ENCODE measurements around the gene FARP1. TPM values are rescaled to one million over a fixed set of nuclear protein-coding genes. Genes with fewer than 3 reads are reported as not detected.

The FARP1 gene
- total and polyA plus RNA-seq, 2 of the 13 experiments (the other 11 are each of a cell fraction or from before 2014, with no cell fraction given): 70.6 to 126 TPM

DNA sequence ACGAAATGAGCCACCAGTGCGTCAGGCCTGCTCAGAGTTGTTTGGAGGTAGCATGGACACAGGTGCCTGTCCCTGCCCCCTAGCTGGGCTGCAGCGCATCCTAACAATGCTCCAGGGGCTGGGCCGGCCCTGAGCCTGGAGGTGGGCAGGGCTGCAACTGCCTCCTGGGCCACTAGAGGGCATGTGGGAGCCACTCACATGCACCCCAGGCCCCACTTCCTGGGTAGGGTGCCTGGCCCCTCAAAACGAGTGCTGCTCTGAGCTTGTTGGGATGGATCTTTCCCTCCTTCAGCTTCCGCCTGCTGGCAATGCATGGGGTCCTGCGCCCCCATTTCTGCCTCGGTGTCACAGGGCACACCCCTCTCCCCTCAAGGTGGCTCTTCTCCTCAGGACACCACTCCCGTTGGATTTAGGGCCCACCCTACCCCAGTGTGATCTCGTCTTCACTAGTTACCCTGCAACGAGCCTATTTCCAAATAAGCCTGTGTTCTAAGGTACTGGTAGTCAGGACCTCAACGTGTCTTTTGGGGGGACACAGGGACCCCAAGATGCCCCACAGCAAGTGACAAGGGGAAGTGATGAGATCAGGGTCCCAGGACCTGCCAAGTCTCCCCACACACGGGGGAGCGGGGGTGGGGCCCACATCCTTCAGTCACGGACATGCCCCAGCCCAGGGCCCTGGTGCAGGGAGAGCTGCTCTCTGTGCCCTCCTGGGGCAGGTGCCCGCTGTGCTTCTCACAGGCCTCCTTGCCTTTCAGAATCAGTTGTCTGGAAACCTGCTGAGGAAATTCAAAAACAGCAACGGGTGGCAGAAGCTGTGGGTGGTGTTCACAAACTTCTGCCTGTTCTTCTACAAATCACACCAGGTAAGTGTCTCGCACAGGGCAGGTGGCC lies 302.7 kb downstream of the FARP1 start (continued):
- TF ChIP-seq, protein P1, sequence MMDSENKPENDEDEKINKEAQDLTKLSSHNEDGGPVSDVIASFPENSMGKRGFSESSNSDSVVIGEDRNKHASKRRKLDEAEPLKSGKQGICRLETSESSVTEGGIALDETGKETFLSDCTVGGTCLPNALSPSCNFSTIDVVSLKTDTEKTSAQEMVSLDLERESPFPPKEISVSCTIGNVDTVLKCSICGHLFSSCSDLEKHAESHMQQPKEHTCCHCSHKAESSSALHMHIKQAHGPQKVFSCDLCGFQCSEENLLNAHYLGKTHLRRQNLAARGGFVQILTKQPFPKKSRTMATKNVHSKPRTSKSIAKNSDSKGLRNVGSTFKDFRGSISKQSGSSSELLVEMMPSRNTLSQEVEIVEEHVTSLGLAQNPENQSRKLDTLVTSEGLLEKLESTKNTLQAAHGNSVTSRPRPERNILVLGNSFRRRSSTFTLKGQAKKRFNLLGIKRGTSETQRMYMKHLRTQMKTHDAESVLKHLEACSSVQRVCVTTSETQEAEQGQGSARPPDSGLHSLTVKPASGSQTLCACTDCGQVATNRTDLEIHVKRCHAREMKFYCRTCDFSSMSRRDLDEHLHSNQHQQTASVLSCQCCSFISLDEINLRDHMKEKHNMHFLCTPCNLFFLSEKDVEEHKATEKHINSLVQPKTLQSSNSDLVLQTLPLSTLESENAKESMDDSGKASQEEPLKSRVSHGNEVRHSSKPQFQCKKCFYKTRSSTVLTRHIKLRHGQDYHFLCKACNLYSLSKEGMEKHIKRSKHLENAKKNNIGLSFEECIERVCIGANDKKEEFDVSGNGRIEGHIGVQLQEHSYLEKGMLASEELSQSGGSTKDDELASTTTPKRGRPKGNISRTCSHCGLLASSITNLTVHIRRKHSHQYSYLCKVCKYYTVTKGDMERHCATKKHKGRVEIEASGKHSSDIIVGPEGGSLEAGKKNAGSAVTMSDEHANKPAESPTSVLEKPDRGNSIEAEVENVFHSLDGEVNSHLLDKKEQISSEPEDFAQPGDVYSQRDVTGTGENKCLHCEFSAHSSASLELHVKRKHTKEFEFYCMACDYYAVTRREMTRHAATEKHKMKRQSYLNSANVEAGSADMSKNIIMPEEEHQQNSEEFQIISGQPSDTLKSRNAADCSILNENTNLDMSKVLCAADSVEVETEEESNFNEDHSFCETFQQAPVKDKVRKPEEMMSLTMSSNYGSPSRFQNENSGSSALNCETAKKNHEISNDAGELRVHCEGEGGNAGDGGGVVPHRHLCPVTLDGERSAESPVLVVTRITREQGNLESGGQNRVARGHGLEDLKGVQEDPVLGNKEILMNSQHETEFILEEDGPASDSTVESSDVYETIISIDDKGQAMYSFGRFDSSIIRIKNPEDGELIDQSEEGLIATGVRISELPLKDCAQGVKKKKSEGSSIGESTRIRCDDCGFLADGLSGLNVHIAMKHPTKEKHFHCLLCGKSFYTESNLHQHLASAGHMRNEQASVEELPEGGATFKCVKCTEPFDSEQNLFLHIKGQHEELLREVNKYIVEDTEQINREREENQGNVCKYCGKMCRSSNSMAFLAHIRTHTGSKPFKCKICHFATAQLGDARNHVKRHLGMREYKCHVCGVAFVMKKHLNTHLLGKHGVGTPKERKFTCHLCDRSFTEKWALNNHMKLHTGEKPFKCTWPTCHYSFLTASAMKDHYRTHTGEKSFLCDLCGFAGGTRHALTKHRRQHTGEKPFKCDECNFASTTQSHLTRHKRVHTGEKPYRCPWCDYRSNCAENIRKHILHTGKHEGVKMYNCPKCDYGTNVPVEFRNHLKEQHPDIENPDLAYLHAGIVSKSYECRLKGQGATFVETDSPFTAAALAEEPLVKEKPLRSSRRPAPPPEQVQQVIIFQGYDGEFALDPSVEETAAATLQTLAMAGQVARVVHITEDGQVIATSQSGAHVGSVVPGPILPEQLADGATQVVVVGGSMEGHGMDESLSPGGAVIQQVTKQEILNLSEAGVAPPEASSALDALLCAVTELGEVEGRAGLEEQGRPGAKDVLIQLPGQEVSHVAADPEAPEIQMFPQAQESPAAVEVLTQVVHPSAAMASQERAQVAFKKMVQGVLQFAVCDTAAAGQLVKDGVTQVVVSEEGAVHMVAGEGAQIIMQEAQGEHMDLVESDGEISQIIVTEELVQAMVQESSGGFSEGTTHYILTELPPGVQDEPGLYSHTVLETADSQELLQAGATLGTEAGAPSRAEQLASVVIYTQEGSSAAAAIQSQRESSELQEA (CRISPR knock-in tag; IDR thresholded peaks at IDR 0.05; ENCODE audit: not compliant biosample characterization): no peak
- TF ChIP-seq HNRNPK (IDR thresholded peaks at IDR 0.05; ENCODE audit: low read depth, low read length, poor library complexity, severe bottlenecking): no peak
- TF ChIP-seq PHF20 (CRISPR knock-in tag; IDR thresholded peaks at IDR 0.05): no peak
- no peak for TF ChIP-seq ZNF83 (CRISPR knock-in tag; IDR thresholded peaks at IDR 0.05; ENCODE audit: borderline replicate concordance)
- no peak for TF ChIP-seq ZNF143 (CRISPR knock-in tag; IDR thresholded peaks at IDR 0.05)
- no peak for TF ChIP-seq ZNF770 (CRISPR knock-in tag; IDR thresholded peaks at IDR 0.05)
- no peak for TF ChIP-seq ONECUT2 (CRISPR knock-in tag; IDR thresholded peaks at IDR 0.05)
- no peak for TF ChIP-seq ZFP37 (CRISPR knock-in tag; IDR thresholded peaks at IDR 0.05; ENCODE audit: borderline replicate concordance)
- no peak for TF ChIP-seq TCF12 (IDR thresholded peaks at IDR 0.05)
- no peak for TF ChIP-seq TCF12 (CRISPR knock-in tag; IDR thresholded peaks at IDR 0.05)
- TF ChIP-seq ZNF101 (CRISPR knock-in tag; IDR thresholded peaks at IDR 0.05; ENCODE audit: borderline replicate concordance, low read depth): no peak
- no peak for TF ChIP-seq JARID2 (CRISPR knock-in tag; IDR thresholded peaks at IDR 0.05; ENCODE audit: insufficient replicate concordance)
- no peak for TF ChIP-seq PRMT3 (CRISPR knock-in tag; IDR thresholded peaks at IDR 0.05; ENCODE audit: borderline replicate concordance, low read depth)
- no peak for TF ChIP-seq ZNF570 (CRISPR knock-in tag; IDR thresholded peaks at IDR 0.05; ENCODE audit: borderline replicate concordance)
- TF ChIP-seq, protein P2, sequence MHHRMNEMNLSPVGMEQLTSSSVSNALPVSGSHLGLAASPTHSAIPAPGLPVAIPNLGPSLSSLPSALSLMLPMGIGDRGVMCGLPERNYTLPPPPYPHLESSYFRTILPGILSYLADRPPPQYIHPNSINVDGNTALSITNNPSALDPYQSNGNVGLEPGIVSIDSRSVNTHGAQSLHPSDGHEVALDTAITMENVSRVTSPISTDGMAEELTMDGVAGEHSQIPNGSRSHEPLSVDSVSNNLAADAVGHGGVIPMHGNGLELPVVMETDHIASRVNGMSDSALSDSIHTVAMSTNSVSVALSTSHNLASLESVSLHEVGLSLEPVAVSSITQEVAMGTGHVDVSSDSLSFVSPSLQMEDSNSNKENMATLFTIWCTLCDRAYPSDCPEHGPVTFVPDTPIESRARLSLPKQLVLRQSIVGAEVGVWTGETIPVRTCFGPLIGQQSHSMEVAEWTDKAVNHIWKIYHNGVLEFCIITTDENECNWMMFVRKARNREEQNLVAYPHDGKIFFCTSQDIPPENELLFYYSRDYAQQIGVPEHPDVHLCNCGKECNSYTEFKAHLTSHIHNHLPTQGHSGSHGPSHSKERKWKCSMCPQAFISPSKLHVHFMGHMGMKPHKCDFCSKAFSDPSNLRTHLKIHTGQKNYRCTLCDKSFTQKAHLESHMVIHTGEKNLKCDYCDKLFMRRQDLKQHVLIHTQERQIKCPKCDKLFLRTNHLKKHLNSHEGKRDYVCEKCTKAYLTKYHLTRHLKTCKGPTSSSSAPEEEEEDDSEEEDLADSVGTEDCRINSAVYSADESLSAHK (CRISPR knock-in tag; IDR thresholded peaks at IDR 0.05; ENCODE audit: borderline replicate concordance): no peak
- TF ChIP-seq ZNF124 (CRISPR knock-in tag; IDR thresholded peaks at IDR 0.05): no peak

All from HepG2 (cell line).